Stimulated activated CD4-positive, alpha-beta T cell treated with anti-CD3 and anti-CD28 coated beads, Interleukin-1b, Interleukin-23, amount 100 ng/mL, for 4 hours (primary cell): ENCODE results near the gene CDCA7L.
"Not testable (repeated sequence)": the region's sequence is repeated elsewhere in the genome, so short reads cannot be mapped to it uniquely, and the experiment has no call there.

Experiments used
- DNase-seq, 2 donors: peaks; one replicate each; pipeline ENCODE4 v3.0.0-alpha.2; 2020; ENCODE audit warnings: low read depth in 2 of 2

Gene CDCA7L

DNA sequence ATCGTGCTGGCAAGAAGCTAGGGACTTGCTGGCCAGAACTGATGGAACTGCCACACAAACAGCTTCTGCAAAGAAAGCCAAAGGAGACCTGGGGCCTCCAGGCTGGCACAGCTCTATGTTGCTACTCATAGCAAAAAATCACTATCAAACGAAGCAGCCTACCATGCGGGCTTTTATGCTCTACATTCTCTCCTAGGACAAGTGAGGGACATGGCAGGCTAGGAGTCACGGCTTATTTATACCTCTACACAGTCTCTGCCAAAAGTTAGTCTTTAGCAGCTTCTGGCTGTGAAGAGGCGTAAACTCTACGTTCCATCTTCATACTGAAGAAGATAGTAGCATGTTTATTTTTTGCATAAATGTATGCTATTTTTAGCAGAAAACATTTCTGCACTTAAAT, 35.4 kb downstream of the CDCA7L start:
- no peak for DNase-seq

- DNase-seq = no peak
Measured at GRCh38 chr7:21908746-21909145, 37.0 kb downstream of the CDCA7L start.

GRCh38 chr7:21903020-21903786, 42.5 kb downstream of the CDCA7L start:
- no peak for DNase-seq

DNA sequence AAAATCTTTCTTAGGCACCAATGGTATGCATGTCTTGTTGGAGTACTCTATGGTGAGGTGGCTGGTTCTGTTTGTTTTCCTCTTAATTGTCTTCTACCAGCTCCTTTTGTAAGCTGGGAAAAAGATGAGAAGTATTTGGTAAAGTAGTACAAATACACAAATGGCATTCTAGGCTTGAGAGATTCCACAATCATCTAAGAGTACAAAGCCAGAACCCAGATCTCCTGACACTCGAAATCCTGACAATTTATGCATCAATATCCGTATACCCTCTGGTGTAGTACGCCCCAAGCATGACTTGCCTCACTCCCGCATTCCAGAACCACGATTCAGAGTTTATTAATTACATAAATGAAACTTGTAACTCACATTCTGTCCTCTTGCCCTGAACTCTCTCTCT, 43.5 kb downstream of the CDCA7L start:
- DNase-seq = no peak

GRCh38 chr7:21898265-21898930, 47.3 kb downstream of the CDCA7L start:
- DNase-seq = no peak

DNA sequence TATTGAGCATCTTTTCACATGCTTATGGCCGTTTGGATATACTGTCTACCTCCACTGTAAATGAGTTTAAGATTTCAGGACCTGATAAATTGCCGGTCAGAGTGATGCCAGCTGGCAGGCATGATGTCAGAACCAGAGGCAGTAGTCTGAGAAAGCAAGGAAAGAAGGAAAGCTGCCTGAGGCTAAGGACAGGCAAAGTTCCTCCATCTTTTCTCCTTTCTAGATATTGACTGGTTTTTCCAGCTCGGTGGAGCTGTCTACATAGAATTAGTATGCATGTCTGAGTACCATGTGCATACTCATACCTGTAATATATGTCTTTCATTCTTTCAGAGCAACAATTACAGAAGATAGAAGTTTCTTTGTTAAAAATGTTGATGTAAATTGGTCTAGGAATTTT, 52.3 kb downstream of the CDCA7L start:
- DNase-seq = no peak

DNA sequence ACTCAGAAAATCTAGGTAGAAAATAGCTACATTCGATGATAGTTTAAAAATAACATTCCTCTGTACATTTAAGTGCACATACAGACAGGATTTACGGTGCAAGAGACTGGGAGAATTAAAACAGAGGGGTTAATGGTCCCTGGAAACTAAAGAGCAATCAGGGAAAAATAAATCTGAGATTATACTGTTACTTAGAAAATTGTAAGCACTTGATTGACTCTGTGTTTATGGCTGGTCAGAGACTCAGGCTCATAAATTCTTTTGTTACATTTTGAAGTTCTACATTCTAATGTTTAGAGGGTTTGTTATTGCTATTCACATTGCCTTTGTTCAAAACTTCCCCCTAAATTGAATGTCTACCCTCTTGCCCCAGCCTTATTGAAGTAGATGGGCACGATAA, 54.4 kb downstream of the CDCA7L start:
- no peak for DNase-seq

DNA sequence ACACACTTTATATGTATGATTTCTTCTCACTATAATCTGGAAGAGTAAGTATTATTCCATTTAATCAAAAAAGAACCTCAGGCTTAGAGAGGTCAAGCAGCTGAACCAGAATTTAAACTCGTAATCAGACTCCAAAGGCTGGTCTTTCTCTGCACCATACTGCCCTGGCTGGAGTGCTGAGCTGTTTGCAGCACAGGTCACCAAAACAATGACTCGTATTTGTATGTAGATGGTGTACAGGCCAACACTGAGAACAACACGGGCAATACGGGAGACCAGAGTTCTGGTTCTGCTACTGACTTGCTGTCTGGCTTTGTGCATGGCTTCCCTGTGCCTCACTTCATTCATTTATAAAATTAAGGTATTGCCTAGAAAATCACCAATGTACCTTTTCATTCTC, 57.9 kb downstream of the CDCA7L start:
- DNase-seq = no peak

DNA sequence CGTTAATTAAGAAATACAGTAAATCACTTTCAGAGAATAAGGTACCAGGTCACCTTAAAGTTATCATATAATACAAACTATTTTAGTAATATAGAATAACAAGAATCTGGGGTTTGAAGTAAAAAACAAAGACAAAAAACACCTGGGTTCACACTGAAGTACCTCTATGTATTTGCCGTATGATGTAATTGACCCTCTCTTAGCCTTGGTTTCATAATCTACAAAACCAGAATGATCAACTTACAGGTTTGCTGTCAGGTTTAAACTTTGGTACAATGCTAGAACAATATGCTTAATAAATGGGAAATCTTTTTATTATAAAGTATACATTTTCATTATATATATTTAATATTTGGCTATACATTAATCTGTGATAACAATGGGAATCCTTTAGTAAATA, 58.3 kb downstream of the CDCA7L start:
- DNase-seq = no peak

DNA sequence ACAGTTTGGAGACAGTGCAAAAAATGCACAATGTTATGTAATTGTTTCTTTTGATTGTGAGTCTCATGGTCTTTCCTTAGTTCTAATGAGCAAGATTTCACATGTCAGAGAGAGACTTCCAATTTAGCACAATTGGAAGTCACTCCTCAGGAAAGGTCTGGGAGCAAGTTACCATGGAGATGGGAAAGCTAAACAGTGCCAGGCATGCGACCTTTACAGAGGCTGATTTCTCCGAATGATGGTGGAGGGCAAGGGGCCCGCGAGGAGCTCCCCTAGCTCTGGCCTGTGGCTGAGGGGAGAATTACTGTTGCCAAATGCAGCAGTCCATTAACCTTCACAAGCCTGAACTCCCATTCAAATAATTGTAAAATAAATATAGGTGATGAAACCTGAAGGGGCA, 59.3 kb downstream of the CDCA7L start:
- no peak for DNase-seq

- no peak for DNase-seq
Measured at GRCh38 chr7:21884496-21884895, 61.2 kb downstream of the CDCA7L start.

GRCh38 chr7:21883501-21883900, 62.2 kb downstream of the CDCA7L start:
- DNase-seq = not testable (repeated sequence)

- no peak for DNase-seq
Measured at GRCh38 chr7:21883069-21883468, 62.6 kb downstream of the CDCA7L start.

DNA sequence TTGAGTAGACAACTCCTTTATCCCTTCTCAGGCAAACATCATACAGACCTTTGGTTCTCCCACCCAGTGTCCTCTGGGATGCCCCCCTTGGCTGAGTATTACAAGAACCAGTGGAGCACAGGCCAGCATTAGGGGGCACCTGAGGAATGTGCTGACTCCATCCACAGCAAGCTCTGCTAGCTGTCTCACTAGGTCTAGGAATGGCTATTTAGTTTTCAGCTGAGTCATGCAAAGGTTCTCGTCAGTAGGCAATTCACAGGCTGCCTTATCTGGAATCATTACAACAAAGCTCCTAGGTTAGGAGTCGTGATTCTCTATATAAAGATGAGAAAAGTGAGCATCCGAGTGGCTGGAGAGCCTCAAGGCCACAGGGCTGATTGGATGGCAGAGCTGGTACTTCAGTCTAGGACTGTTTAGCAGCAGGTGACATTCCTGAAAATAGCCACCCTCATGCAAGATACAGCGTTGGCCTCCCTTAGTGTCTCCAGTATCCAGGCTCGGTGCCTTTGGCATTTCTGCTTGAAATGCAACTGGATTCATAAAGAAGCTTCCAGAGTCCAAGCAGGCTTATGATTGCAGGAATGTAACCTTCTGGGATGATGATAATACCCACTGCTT, 75.8 kb downstream of the CDCA7L start:
- no peak for DNase-seq

DNA sequence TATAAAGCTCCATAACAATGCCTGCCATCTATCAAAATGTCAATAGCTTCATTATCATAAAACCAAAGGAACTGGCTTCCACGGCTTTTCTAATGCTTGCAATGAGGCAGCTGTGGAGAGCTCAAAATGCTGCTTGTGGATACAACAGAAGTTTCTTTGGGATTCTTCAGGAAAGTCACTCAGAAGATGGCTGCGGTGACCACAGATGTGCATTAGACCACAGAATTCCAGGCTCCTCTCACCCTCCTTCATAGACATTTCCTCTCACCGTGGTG, 77.2 kb downstream of the CDCA7L start:
- DNase-seq = no peak

GRCh38 chr7:21867816-21868575, 77.7 kb downstream of the CDCA7L start:
- DNase-seq = no peak

- no peak for DNase-seq
Measured at GRCh38 chr7:21867226-21867625, 78.5 kb downstream of the CDCA7L start.

- DNase-seq = no peak
Measured at GRCh38 chr7:21866731-21867130, 79.0 kb downstream of the CDCA7L start.

- DNase-seq = not testable (repeated sequence)
Measured at GRCh38 chr7:21865631-21866204, 80.0 kb downstream of the CDCA7L start.

GRCh38 chr7:21851559-21851967, 94.1 kb downstream of the CDCA7L start:
- no peak for DNase-seq
